Neural cell (in vitro differentiated cells): ENCODE results near the gene AKAP8L. TPM values are rescaled to one million over a fixed set of nuclear protein-coding genes. Genes with fewer than 3 reads are reported as not detected.
"Not testable (repeated sequence)": the region's sequence is repeated elsewhere in the genome, so short reads cannot be mapped to it uniquely, and the experiment has no call there.

Source experiments
- H2AFZ ChIP-seq: fragments of 200-600, 300-800 bp; sonication (generic), shearing (Covaris generic); 2 replicates; pipeline ENCODE4 v1.6.0; 2014; ENCODE audit warnings: low read depth, mild to moderate bottlenecking, antibody characterized with exemption, low read length, moderate library complexity
- H3F3A ChIP-seq: fragments of 200-600 bp; shearing (Covaris generic); 2 replicates; pipeline ENCODE4 v1.6.1; 2016; ENCODE audit warnings: mild to moderate bottlenecking, moderate library complexity, mixed read lengths, antibody characterized with exemption, low read length; ENCODE audit not compliant: insufficient read depth, poor library complexity, severe bottlenecking
- H3K27ac ChIP-seq: fragments of 200-600, 300-800 bp; sonication (generic), shearing (Covaris generic); 2 replicates; pipeline ENCODE4 v1.5.1; 2014; ENCODE audit warnings: mild to moderate bottlenecking, low read length, moderate library complexity
- H3K27me3 ChIP-seq: fragments of 300-800, 200-600 bp; sonication (generic), shearing (Covaris generic); 2 replicates; pipeline ENCODE4 v1.6.0; 2014; ENCODE audit warnings: mild to moderate bottlenecking, low read depth, low read length, moderate library complexity; ENCODE audit not compliant: insufficient read depth
- H3K36me3 ChIP-seq: fragments of 300-800, 200-600 bp; sonication (generic), shearing (Covaris generic); 2 replicates; pipeline ENCODE4 v1.5.1; 2014; ENCODE audit warnings: mild to moderate bottlenecking, antibody characterized with exemption, low read length, moderate library complexity; ENCODE audit not compliant: insufficient read depth
- H3K4me2 ChIP-seq: fragments of 300-800, 200-600 bp; sonication (generic), shearing (Covaris generic); 2 replicates; pipeline ENCODE4 v1.6.0; 2014; ENCODE audit warnings: mild to moderate bottlenecking, low read length
- H3K4me3 ChIP-seq: fragments of 300-800, 200-600 bp; sonication (generic), shearing (Covaris generic); 2 replicates; pipeline ENCODE4 v1.5.1; 2014; ENCODE audit warnings: mild to moderate bottlenecking, low read length, moderate library complexity
- H3K79me2 ChIP-seq: fragments of 200-600 bp; shearing (Covaris generic); replicated peaks from 2 replicates; pipeline ENCODE4 v1.6.0; 2014; ENCODE audit warnings: mild to moderate bottlenecking, low read length, moderate library complexity; ENCODE audit not compliant: insufficient read depth
- H3K9ac ChIP-seq: fragments of 300-800, 200-600 bp; sonication (generic), shearing (Covaris generic); 2 replicates; pipeline ENCODE4 v1.6.1; 2016; ENCODE audit warnings: mild to moderate bottlenecking, low read length, mixed read lengths
- H3K9me2 ChIP-seq: fragments of 200-600 bp; shearing (Covaris generic); 2 replicates; pipeline ENCODE4 v1.6.1; 2016; ENCODE audit warnings: mild to moderate bottlenecking, low read length, mixed read lengths; ENCODE audit not compliant: insufficient read depth
- H3K9me3 ChIP-seq: fragments of 200-600, 300-800 bp; sonication (generic), shearing (Covaris generic); 2 replicates; pipeline ENCODE4 v1.6.1; 2016; ENCODE audit warnings: mild to moderate bottlenecking, mixed run types, low read length, moderate library complexity, mixed read lengths
- H4K20me1 ChIP-seq: fragments of 200-600 bp; shearing (Covaris generic); 2 replicates; pipeline ENCODE4 v1.6.1; 2016; ENCODE audit warnings: mild to moderate bottlenecking, mixed run types; ENCODE audit not compliant: insufficient read depth
- CTCF ChIP-seq: fragments of 450-650 bp; IDR thresholded peaks from 2 replicates; pipeline ENCODE4 v1.5.1; 2014; ENCODE audit warnings: antibody characterized with exemption, mild to moderate bottlenecking, moderate library complexity; ENCODE audit not compliant: poor library complexity, severe bottlenecking
- EP300 ChIP-seq: fragments of 450-650 bp; conservative IDR thresholded peaks from 2 replicates; pipeline ENCODE4 v1.6.1; 2014; ENCODE audit warnings: antibody characterized with exemption, mild to moderate bottlenecking, moderate library complexity; ENCODE audit not compliant: poor library complexity, severe bottlenecking
- EZH2 ChIP-seq: fragments of 200-600, 300-800 bp; shearing (Covaris generic), sonication (generic); IDR thresholded peaks from 2 replicates; pipeline ENCODE4 v1.6.1; 2014; ENCODE audit warnings: antibody characterized with exemption, low read length, borderline replicate concordance, mild to moderate bottlenecking; ENCODE audit not compliant: insufficient read depth, poor library complexity, severe bottlenecking
- MXI1 ChIP-seq: fragments of 450-650 bp; conservative IDR thresholded peaks from 2 replicates; pipeline ENCODE4 v1.6.1; 2014; ENCODE audit warnings: antibody characterized with exemption, mild to moderate bottlenecking; ENCODE audit not compliant: poor library complexity, severe bottlenecking
- POLR2AphosphoS5 ChIP-seq: IDR thresholded peaks from 2 replicates; pipeline ENCODE4 v1.6.1; 2012
- RAD21 ChIP-seq: fragments of 450-650 bp; conservative IDR thresholded peaks from 2 replicates; pipeline ENCODE4 v1.6.1; 2014; ENCODE audit warnings: antibody characterized with exemption, mild to moderate bottlenecking, moderate library complexity
- REST ChIP-seq: IDR thresholded peaks from 2 replicates; pipeline ENCODE4 v1.6.1; 2012; ENCODE audit warnings: borderline replicate concordance
- SMC3 ChIP-seq: fragments of 450-650 bp; conservative IDR thresholded peaks from 2 replicates; pipeline ENCODE4 v1.6.1; 2014; ENCODE audit warnings: antibody characterized with exemption, mild to moderate bottlenecking, moderate library complexity; ENCODE audit not compliant: poor library complexity
- TAF1 ChIP-seq: IDR thresholded peaks from 2 replicates; pipeline ENCODE4 v1.6.1; 2012; ENCODE audit warnings: low read depth
- polyA plus RNA-seq: library from polyadenylated mRNA; depleted of rRNA; stranded (reverse); fragments of >200 nt; gene quantifications from 2 replicates; pipeline ENCODE4 v1.2.3, GENCODE V29; 2014

Gene AKAP8L
- polyA plus RNA-seq, 1 donor from 2014 or later, result 281 TPM

GRCh38 chr19:15367439-15367838 is 51.3 kb downstream of the AKAP8L start:
- peaks cover 13% of the 10 kb centered on the region for H3K36me3 ChIP-seq
- no peak overlapping the region for H3K27ac ChIP-seq
- TF ChIP-seq EZH2 (no peak), REST (no peak), MXI1 (no peak), POLR2AphosphoS5 (no peak), RAD21 (no peak), SMC3 (no peak), TAF1 (no peak), EP300 (no peak), CTCF (no peak)
- no peaks in the 10 kb centered on the region for H4K20me1 ChIP-seq
- H3K4me2 ChIP-seq, result no peak overlapping the region
- H3F3A ChIP-seq, result no peaks in the 10 kb centered on the region
- no peaks in the 10 kb centered on the region for H3K9me3 ChIP-seq
- no peaks in the 10 kb centered on the region for H3K9me2 ChIP-seq
- no peak overlapping the region for H3K4me3 ChIP-seq
- no peak overlapping the region for H3K9ac ChIP-seq
- H3K79me2 ChIP-seq, result no peaks in the 10 kb centered on the region
- no peaks in the 10 kb centered on the region for H3K27me3 ChIP-seq
- H2AFZ ChIP-seq, result no peak overlapping the region

GRCh38 chr19:15365264-15365663 is 53.5 kb downstream of the AKAP8L start:
- H3K27ac ChIP-seq, result no peak overlapping the region
- H3K4me3 ChIP-seq, result no peak overlapping the region
- H3K27me3 ChIP-seq, result no peaks in the 10 kb centered on the region
- no peak overlapping the region for H2AFZ ChIP-seq
- no peaks in the 10 kb centered on the region for H3K9me2 ChIP-seq
- H4K20me1 ChIP-seq, result no peaks in the 10 kb centered on the region
- H3K36me3 ChIP-seq, result peaks cover 13% of the 10 kb centered on the region
- H3K9ac ChIP-seq, result no peak overlapping the region
- H3F3A ChIP-seq, result no peaks in the 10 kb centered on the region
- no peaks in the 10 kb centered on the region for H3K79me2 ChIP-seq
- H3K4me2 ChIP-seq, result no peak overlapping the region
- H3K9me3 ChIP-seq, result no peaks in the 10 kb centered on the region
- TF ChIP-seq MXI1, result no peak
- TF ChIP-seq CTCF, result no peak
- TF ChIP-seq POLR2AphosphoS5, result no peak

GRCh38 chr19:15363791-15364190 is 55.0 kb downstream of the AKAP8L start:
- H3K79me2 ChIP-seq, H4K20me1 ChIP-seq, H3K4me2 ChIP-seq, H3K4me3 ChIP-seq, H2AFZ ChIP-seq, H3F3A ChIP-seq, H3K9ac ChIP-seq, H3K9me3 ChIP-seq, H3K9me2 ChIP-seq, H3K27ac ChIP-seq, H3K27me3 ChIP-seq: not testable (repeated sequence)
- H3K36me3 ChIP-seq, result peaks cover 13% of the 10 kb centered on the region

- not testable (repeated sequence) for H3K27me3 ChIP-seq, H3K4me3 ChIP-seq, H3K9ac ChIP-seq, H3K4me2 ChIP-seq, H4K20me1 ChIP-seq, H3K27ac ChIP-seq, H3K9me2 ChIP-seq, H3K9me3 ChIP-seq, H3K79me2 ChIP-seq, H3F3A ChIP-seq, H2AFZ ChIP-seq
- peaks cover 13% of the 10 kb centered on the region for H3K36me3 ChIP-seq
Observed at GRCh38 chr19:15363048-15363447, 55.7 kb downstream of the AKAP8L start.

GRCh38 chr19:15360015-15360414 is 58.8 kb downstream of the AKAP8L start:
- not testable (repeated sequence) for H2AFZ ChIP-seq, H3K9ac ChIP-seq, H3F3A ChIP-seq, H4K20me1 ChIP-seq, H3K9me3 ChIP-seq, H3K36me3 ChIP-seq, H3K4me2 ChIP-seq, H3K4me3 ChIP-seq, H3K27me3 ChIP-seq, H3K79me2 ChIP-seq, H3K9me2 ChIP-seq
- H3K27ac ChIP-seq, result peak overlapping the region; percentile 20
